Loucy (cell line): Measurements from ENCODE around the gene NRG3.

Source experiments
- H2AFZ ChIP-seq: fragments of 200-600 bp; sonication (generic); 2 replicates; pipeline ENCODE4 v1.6.0; 2016; ENCODE audit warnings: antibody characterized with exemption, mild to moderate bottlenecking, low read length, moderate library complexity
- H3F3A ChIP-seq: fragments of 200-600 bp; 2 replicates; pipeline ENCODE4 v1.6.0; 2016; ENCODE audit warnings: antibody characterized with exemption, low read depth, mild to moderate bottlenecking
- H3K27me3 ChIP-seq: fragments of 200-600 bp; sonication (generic); 2 replicates; pipeline ENCODE4 v1.6.1; 2014; ENCODE audit warnings: low read length, mild to moderate bottlenecking; ENCODE audit not compliant: insufficient read depth, poor library complexity, severe bottlenecking
- H3K36me3 ChIP-seq: fragments of 200-600 bp; sonication (generic); 2 replicates; pipeline ENCODE4 v1.6.1; 2016; ENCODE audit warnings: low read length; ENCODE audit not compliant: insufficient read depth
- H3K4me1 ChIP-seq: fragments of 200-600 bp; sonication (generic); 2 replicates; pipeline ENCODE4 v1.5.1; 2014; ENCODE audit warnings: low read length, mild to moderate bottlenecking; ENCODE audit not compliant: insufficient read depth, poor library complexity, severe bottlenecking
- H3K4me2 ChIP-seq: fragments of 200-600 bp; sonication (generic); 2 replicates; pipeline ENCODE4 v1.6.0; 2014; ENCODE audit warnings: antibody characterized with exemption, low read length, low read depth, mild to moderate bottlenecking; ENCODE audit not compliant: poor library complexity, severe bottlenecking
- H3K4me3 ChIP-seq: fragments of 200-600 bp; sonication (generic); 2 replicates; pipeline ENCODE4 v1.5.1; 2014; ENCODE audit warnings: low read length, mild to moderate bottlenecking, mixed read lengths; ENCODE audit not compliant: poor library complexity, severe bottlenecking
- H3K79me2 ChIP-seq: fragments of 200-600 bp; sonication (generic); 2 replicates; pipeline ENCODE4 v1.6.1; 2014; ENCODE audit warnings: low read length; ENCODE audit not compliant: insufficient read depth
- H3K9ac ChIP-seq: fragments of 200-600 bp; sonication (generic); 2 replicates; pipeline ENCODE4 v1.6.0; 2014; ENCODE audit warnings: mild to moderate bottlenecking, low read depth, low read length, moderate library complexity; ENCODE audit not compliant: poor library complexity, severe bottlenecking
- H3K9me2 ChIP-seq: fragments of 200-600 bp; sonication (generic); replicated peaks from 2 replicates; pipeline ENCODE4 v1.6.1; 2016; ENCODE audit warnings: low read depth, low read length, mixed read lengths
- H3K9me3 ChIP-seq: fragments of 200-600 bp; sonication (generic); 2 replicates; pipeline ENCODE4 v1.6.1; 2014; ENCODE audit warnings: mild to moderate bottlenecking, antibody characterized with exemption, low read length, low read depth; ENCODE audit not compliant: insufficient read depth
- H4K20me1 ChIP-seq: fragments of 200-600 bp; sonication (generic); 2 replicates; pipeline ENCODE4 v1.6.0; 2014; ENCODE audit warnings: antibody characterized with exemption, low read length, mild to moderate bottlenecking; ENCODE audit not compliant: insufficient read depth, poor library complexity, severe bottlenecking
- CTCF ChIP-seq: fragments of 200-600 bp; sonication (generic); conservative IDR thresholded peaks from 2 replicates; pipeline ENCODE4 v1.5.1; 2014; ENCODE audit warnings: mild to moderate bottlenecking, antibody characterized with exemption, low read length
- EZH2phosphoT487 ChIP-seq: fragments of 200-600 bp; IDR thresholded peaks from 2 replicates; pipeline ENCODE4 v1.6.1; 2018; ENCODE audit warnings: antibody characterized with exemption, mild to moderate bottlenecking, moderate library complexity, borderline replicate concordance

The NRG3 gene

DNA sequence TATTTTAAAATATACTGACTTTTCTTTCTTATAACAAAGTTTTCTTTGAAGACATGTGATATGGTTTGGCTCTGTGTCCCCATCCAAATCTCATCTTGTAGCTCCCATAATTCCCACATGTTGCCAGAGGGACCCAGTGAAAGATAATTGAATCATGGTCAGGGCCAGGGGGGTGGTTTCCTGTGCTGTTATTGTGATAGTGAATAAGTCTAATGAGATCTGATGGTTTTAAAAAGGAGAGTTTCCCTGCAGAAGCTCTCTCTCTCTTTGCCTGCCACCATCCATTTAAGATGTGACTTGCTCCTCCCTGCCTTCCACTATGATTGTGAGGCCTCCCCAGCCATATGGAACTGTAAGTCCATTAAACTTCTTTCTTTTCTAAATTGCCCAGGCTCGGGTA, 768.1 kb downstream of the NRG3 start:
- H3K9ac ChIP-seq = no peak overlapping the region
- no peaks in the 10 kb centered on the region for H4K20me1 ChIP-seq
- H3K79me2 ChIP-seq = no peaks in the 10 kb centered on the region
- H3K27me3 ChIP-seq = no peaks in the 10 kb centered on the region
- no peaks in the 10 kb centered on the region for H3K9me3 ChIP-seq
- H3K9me2 ChIP-seq = no peaks in the 10 kb centered on the region
- TF ChIP-seq EZH2phosphoT487 (no peak), CTCF (no peak)
- H3K4me2 ChIP-seq = no peak overlapping the region
- no peaks in the 10 kb centered on the region for H3K36me3 ChIP-seq
- H3K4me3 ChIP-seq = no peak overlapping the region
- no peak overlapping the region for H2AFZ ChIP-seq
- H3K4me1 ChIP-seq = no peaks in the 10 kb centered on the region
- no peaks in the 10 kb centered on the region for H3F3A ChIP-seq

GRCh38 chr10:82643601-82644000, 768.6 kb downstream of the NRG3 start:
- H3K27me3 ChIP-seq = no peaks in the 10 kb centered on the region
- H3K4me1 ChIP-seq = no peaks in the 10 kb centered on the region
- H3F3A ChIP-seq = no peaks in the 10 kb centered on the region
- TF ChIP-seq CTCF = no peak
- TF ChIP-seq EZH2phosphoT487 = no peak
- no peaks in the 10 kb centered on the region for H3K36me3 ChIP-seq
- H3K4me3 ChIP-seq = no peak overlapping the region
- no peaks in the 10 kb centered on the region for H4K20me1 ChIP-seq
- no peaks in the 10 kb centered on the region for H3K79me2 ChIP-seq
- no peak overlapping the region for H3K4me2 ChIP-seq
- H3K9ac ChIP-seq = no peak overlapping the region
- no peaks in the 10 kb centered on the region for H3K9me2 ChIP-seq
- no peaks in the 10 kb centered on the region for H3K9me3 ChIP-seq
- no peak overlapping the region for H2AFZ ChIP-seq

GRCh38 chr10:82645221-82645620, 770.2 kb downstream of the NRG3 start:
- Histone ChIP-seq H3K36me3 (no peaks in the 10 kb centered on the region), H3K79me2 (no peaks in the 10 kb centered on the region), H3K4me3 (no peak overlapping the region), H3K4me1 (no peaks in the 10 kb centered on the region), H3K9me3 (no peaks in the 10 kb centered on the region), H2AFZ (no peak overlapping the region), H3K9ac (no peak overlapping the region), H3K4me2 (no peak overlapping the region), H4K20me1 (no peaks in the 10 kb centered on the region), H3K27me3 (no peaks in the 10 kb centered on the region), H3F3A (no peaks in the 10 kb centered on the region), H3K9me2 (no peaks in the 10 kb centered on the region)
- TF ChIP-seq CTCF (no peak), EZH2phosphoT487 (no peak)
